ENCODE results near the gene PAIP2.
"Not testable (repeated sequence)": the region's sequence is repeated elsewhere in the genome, so short reads cannot be mapped to it uniquely, and the experiment has no call there.

The PAIP2 gene, protein sequence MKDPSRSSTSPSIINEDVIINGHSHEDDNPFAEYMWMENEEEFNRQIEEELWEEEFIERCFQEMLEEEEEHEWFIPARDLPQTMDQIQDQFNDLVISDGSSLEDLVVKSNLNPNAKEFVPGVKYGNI

DNA sequence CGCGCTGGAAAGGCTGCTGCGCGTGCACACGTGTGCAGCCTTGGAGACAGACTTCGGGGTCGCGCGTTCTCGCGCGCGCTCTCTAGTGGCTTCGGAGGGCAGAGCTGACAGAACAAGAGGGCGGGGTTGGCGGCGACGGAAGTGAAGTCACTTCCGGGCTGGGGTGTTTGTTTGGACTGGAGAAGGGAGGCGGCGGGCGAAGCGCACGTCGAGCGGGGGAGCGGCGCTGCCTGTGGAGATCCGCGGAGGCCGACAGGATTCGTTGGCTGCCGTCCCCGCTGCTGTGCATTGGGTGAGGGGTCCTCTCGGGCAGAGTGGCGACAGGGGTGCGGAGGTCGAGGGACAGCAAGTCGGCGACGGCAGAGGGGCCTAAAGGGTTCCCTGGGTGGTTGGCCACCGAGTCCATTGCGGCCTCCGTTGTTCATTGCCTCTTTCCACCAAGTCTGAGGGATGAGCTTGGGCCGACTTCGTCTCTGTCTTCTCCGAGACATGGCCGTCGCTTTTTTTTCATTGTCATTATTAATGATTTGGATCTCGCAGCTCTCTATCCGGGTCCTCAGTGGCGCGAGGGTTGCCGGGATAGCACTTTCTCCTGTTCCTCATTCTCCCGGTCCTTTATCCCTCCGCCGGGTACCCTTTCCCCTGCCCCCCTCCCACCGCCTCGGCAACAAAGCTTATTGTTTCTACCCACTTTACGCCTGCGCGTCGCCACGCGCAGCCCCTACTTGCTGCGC lies at the start of gene PAIP2:
TSS of gene PAIP2 (plus strand) at position 166 of the 734 bp plus-strand sequence. CDS start 21,931 bp downstream, outside the sequence.
- DNase-seq (ENCODE audit: low spot score), result peak; percentile 97

DNA sequence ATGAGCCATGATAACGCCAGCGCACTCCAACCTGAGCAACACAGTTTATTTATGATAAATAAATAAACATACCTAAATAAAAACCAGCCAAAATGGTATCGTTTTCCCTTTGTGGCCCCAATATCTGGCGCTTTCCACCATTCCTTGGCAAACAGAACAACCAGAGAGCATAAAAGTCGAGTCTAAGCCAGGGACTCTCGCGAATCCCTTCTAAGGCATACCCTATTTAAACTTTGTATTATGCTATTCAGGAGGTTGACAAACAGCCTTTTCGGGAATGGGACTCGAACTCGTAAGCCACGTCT lies 48.5 kb upstream of the PAIP2 start:
- no peak for DNase-seq (ENCODE audit: low spot score)

DNA sequence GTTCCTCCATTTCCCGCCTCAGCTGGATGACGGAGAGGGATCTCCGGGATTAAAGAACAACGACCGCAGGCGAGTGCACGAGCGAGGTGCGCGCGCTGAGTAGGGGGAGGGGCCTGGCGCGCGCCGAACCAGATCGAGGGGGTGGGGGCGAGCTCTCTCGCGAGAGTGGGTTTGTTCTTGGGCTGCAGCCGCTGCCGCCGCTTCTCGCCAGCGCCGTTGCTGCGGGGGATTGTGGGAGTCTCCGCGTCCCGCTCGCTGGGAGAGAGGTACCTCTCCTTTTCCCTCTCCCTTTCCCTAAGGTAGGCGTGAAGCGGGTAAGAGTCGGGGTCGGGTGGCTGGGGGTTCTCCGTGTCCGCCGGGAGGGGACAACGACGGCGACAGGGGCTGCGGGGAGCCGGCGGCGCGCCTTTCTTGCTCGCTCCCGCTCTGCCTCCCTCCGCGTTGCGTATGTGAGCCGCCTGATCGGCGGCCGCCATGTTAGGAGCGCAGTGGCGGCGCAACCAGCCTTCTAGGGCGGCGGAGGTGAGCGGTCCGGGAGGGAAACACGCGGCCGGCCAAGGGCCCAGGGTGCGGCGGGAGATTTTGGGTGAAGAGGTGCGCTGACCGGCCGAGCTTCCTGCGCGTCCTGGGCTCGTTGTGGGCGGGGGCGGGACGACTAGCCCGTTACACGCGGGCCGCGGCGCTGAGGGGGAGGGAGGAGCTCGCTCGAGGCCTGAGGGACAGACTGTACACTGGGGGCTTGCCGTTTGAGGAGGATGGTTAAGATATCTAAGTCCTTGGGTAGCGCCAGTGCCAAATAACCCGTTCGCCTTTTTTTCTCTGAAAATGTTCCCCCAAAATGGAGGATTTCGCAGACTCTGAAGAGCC lies 47.9 kb upstream of the PAIP2 start, which contains the start of gene MATR3:
TSS of gene MATR3 (plus strand) at position 234 of the 867 bp plus-strand sequence. CDS start 13,676 bp downstream, outside the sequence.
- peak; percentile 93 for DNase-seq (ENCODE audit: low spot score)

GRCh38 chr5:139294374-139295165 lies 47.1 kb upstream of the PAIP2 start:
- peak; percentile 82 for DNase-seq (ENCODE audit: low spot score)

DNA sequence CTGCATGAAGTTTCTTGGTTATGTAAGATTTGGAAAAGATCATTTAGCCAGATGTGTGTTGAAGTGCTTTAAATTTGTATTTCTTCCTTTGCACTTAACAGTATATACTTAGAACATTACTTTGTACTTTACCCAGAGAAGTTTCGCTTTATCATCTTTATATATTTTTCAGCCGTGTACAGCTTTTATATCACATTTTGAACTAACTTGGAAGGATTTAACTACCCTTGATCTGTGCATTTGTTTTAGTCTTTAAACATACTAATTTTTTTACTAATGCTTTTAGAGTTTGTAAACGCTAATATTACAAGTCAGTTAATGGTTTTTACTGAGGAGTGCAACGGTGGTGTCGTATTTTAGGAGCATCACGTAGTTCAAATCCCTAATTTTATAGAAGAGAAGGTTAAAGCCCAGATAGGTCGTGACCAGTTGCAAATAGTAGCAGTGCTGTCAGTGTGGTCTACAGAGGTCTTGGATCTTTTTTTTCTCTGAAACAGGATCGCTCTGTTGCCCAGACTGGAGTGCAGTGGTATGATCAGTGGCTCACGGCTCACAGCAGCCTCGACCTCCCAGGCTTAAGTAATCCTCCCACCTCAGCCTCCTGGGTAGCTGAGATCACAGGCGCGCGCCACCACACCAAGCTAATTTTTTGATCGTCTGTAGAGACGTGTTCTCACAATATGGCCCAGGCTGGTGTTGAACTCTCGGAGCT lies 46.2 kb upstream of the PAIP2 start:
- no peak for DNase-seq (ENCODE audit: low spot score)

DNA sequence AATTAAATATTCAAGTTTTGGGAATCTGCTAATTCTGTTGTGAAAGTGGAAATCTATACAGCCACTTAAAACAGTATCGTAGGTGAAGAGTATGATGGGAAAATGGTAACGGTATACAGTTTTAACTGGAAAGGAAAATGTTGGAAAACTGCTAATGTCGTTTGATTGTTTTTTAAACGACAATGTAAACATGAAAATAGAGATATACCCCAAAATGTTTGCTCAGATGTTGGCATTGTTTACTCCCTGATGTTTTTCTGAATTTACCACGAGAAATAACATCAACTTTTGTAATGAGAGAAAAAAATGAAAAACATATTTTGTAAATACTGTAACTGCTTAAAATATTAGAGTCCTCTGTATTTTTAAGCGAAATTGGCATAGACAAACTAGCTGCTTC lies 45.5 kb upstream of the PAIP2 start:
- no peak for DNase-seq (ENCODE audit: low spot score)

DNA sequence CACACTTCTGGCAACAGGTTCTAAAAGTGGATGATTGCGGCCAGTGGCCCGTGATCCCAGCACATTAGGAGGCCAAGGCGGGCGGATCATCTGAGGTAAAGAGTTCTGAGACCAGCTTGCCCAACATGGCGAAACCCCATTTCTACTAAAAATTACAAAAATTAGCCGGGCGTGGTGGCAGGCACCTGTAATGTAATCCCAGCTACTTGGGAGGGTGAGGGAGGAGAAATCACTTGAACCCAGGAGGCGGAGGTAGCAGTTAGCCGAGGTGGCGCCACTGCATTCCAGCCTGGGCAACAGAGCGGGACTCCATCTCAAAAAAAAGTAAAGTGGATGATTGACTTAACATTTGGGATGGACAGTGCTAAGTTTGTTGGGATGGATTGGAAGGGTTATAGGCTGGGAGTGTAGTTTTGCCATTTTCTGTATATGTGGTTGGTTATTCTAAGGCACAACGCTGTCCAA lies 44.8 kb upstream of the PAIP2 start:
- no peak for DNase-seq (ENCODE audit: low spot score)

GRCh38 chr5:139297439-139298133 lies 44.1 kb upstream of the PAIP2 start:
- no peak for DNase-seq (ENCODE audit: low spot score)

- DNase-seq (ENCODE audit: low spot score), result no peak
Observed at GRCh38 chr5:139298242-139298641, 43.4 kb upstream of the PAIP2 start.

DNA sequence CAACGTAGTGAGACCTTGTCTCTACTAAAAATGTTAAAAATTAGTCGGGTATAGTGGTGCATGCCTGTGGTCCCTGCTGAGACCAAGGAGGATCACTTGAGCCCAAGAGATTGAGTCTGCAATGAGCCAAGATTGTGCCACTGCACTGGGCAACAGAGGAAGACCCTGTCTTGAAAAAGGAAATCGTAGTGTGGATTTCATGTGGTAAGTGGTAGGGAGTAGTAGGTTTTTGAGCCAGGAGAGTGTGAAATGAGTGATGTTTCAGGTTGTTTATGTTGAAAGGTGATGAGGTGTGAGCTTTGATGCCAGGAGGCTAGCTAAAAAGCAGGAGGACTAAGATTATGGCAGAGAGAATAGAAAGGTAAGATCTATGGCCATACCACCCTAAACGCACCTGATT lies 42.2 kb upstream of the PAIP2 start:
- DNase-seq (ENCODE audit: low spot score), result no peak

DNA sequence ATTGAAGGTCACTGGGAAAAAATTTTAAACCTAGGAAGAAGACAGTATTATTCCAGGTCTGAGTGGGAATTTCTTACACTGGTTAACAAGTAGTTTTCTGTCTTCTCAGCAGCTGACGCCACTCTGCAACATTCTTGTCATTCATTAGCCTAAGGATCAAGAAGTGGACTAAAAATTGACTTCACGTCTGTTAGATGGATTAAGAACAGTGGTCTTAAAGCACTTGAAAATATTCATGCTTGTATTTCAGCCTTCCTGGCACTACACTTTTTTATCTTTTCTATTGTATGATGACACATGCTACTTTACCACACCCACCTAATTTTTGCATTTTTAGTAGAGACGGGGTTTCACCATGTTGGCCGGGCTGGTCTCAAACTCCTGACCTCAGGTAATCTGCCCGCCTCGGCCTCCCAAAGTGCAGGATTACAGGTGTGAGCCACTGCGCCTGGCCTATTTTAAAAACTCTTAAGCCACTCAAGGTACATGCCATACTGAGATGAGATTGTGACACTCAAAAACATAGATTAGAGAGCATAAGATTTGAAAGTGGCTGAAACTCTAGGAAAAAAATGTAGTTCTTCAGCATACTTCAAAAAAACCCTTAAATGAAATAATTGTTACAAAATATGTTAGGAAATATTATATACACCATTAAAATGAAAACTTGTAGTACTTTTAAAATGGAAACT lies 39.7 kb upstream of the PAIP2 start:
- no peak for DNase-seq (ENCODE audit: low spot score)

DNA sequence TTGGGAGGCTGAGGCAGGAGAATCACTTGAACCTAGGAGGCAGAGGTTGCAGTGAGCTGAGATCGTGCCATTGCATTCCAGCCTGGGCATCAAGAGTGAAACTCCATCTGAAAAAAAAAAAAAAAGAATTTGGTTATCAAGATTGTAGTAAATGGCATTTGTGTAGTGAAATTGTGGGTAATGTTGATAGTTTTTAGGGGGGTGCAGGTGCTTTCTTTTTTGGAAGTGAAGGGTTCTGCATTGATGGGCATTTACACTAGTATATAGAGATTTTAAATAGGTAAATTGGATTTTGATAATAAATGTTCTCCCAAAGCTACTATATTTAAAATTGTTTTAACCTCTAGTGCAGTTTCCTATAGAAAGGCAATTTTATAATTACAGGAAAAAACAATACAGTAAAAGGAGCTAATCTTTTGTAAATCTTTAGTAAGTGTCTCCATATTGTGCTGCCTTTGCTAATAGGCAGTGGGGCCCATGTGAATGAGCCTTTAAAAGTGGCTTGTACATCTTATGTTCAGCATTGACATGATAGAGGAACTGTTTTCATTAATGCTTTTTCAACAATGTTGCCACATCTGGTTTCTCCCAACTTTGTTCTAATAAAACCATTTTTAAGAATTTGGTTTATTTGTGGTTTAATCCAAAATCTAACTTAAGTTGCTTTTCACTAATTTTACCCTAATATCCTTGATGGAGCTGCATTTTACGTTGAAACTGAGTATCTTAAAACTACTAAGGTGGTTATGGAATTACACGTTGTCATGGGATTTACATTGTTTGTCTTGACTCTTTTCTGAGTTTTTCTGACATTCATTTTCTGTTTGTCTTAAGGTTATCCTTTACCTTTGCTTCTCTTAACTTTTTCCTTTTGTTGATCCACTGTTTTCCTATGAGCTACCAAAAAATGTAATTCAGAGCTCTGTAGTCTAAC lies 37.0 kb upstream of the PAIP2 start:
- no peak for DNase-seq (ENCODE audit: low spot score)

GRCh38 chr5:139306197-139306596 lies 35.5 kb upstream of the PAIP2 start:
- DNase-seq (ENCODE audit: low spot score), result no peak

DNA sequence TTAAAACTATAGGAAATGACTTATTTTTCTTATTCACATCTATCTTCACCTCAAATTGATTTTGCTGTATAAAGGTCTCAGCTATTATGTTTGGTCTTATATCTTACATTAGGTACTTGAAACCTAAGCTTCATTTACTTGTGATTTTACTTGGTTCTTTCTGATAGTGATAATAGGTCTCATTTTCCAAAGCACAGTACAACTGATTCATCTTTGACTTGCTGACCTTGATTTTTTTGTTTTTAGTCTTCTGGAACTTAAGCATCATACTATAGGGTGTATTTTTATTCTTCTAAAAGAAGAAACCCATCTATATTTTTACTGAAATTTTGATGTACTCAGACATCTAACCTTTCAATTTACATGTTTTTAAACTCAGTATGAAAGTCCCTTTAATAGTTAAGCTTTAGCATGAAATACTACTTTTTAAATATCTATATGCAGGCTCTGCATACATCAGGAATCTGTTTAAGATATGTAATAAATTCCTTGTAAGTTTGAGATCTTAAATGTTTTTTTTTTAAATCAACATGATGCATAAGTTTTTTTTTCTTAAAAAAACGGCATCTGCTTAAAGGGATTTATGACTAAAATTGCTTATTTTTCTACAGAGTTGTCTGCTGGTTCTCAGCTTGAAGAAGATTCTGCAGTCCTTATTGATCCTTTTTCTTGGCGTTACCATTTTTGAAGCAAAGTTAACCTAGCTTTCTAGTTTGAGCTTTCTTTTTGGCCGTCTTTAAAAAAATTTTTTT lies 34.9 kb upstream of the PAIP2 start:
- no peak for DNase-seq (ENCODE audit: low spot score)

DNA sequence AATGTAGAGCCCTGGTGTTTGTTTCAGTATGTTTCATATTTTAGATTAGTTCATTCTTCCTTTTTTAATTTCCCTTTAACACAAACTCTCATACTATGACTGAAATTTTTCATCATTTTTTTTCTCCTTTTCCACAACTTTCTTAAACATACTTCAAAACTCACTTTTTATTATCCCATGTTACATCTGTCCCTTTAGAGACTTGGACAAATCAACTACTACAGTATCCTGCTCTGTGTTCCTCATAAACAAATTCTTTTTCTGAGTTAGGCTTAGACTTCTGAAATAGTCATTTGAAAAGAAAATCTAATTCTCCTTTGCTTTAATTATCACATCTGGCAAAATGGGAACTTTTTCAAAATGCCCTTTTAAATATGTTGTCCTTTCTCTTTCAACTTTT lies 32.9 kb upstream of the PAIP2 start:
- no peak for DNase-seq (ENCODE audit: low spot score)

- DNase-seq (ENCODE audit: low spot score), result not testable (repeated sequence)
Observed at GRCh38 chr5:139310715-139311186, 30.9 kb upstream of the PAIP2 start.

DNA sequence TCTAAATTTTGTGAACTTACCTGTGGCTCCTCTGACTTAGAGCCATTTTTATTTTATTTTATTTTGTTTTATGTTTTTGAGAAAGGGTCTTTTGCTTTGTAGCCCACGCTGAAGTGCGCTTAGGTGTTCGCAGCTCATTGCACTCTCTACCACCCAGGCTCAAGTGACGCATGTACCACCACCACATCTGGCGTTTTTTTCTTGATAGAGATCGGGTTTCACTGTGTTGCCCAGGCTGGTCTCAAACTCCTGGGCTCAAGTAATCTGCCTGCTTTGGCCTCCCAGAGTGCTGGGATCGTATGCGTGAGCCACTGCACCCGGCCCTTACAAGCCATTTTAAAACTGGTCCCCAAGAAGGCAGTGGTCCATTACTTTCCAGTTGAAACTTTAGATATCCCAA lies 29.6 kb upstream of the PAIP2 start:
- no peak for DNase-seq (ENCODE audit: low spot score)

DNA sequence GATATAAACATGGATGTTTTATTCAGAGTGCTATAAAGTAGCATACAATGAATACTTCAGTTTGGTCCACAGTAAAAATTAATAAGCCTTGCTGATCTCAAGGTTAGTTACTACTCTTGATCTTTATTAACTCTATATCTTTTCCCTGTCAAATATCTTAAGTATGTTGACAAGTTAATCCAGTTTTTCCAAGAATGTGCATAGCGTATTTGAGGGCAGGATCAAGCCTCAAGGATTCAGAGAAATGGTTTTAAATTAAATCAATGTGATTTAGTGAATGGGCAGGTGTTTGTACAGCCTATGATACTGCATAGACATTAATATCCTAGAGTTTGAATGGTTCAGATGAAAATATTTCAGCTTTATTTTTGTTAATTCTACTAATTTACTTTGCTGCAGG lies 27.4 kb upstream of the PAIP2 start:
- DNase-seq (ENCODE audit: low spot score), result no peak

Data from putamen (tissue), 1 donor.